NCI-H526 treated with DMSO at 0.1 percent for 48 hours (cell line): ENCODE data around the gene HOPX.
"Not testable (repeated sequence)": the region's sequence is repeated elsewhere in the genome, so short reads cannot be mapped to it uniquely, and the experiment has no call there.

ENCODE experiments used
- DNase-seq: peaks from one replicate; lab custom pipeline; 2025; lab: John Stamatoyannopoulos, UW

HOPX gene

GRCh38 chr4:56654238-56654632 lies 26.9 kb downstream of the HOPX start:
- no peak for DNase-seq

- DNase-seq, result no peak
Observed at GRCh38 chr4:56653461-56654237, 27.4 kb downstream of the HOPX start.

GRCh38 chr4:56652196-56652595 lies 28.9 kb downstream of the HOPX start:
- no peak for DNase-seq

DNA sequence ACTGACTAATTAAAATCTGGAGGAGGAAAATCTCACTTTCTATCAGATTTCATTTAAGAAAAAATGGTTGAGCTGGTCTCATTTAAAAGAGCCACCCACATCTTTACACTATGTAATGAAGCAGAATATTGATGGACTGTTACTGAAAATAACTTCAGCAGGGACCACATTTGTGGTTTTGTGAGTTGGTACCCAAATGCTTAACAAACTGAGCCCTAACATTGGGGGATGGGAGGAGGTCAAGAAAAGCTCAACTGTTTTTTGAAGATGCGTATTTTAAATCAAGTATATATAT lies 30.1 kb downstream of the HOPX start:
- DNase-seq, result no peak

GRCh38 chr4:56650262-56651055 lies 30.6 kb downstream of the HOPX start:
- no peak for DNase-seq

DNA sequence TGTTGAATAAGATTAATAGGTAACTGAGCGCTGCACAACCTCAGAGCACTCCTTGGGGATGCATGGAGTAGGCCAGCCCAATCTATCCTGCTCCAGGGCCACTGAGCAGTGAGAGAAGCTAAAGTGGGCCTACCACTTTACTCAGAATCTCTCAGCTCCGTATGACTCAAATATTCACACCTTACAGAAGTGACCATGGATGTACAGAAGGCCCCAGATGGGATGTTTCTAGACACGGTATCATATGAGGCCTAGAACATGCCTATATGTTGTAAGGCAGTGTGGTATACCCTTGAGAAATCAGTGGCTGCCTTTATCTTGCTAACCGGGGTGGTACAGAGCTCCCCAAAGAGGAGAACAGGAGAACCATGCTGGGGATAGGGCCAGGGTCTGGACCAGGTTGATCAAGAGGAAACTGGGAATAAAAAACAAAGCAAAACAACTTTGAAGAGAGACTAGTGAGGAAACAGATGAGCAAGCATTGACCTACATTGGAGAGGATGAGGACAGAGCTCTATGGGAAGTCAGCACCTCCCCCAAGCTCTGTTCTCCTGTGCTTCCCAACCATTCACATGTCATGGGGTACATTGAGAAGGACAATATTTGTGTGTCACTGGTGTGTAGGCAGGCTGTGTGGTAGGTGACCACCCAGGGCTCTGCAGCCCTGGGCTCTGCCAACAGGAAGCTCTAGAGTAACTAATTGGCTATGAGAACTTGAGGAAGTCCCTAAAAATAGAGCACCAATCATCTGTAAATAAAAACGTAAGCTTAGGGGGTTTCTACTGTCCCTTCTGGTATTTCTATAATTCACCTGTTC lies 31.4 kb downstream of the HOPX start:
- no peak for DNase-seq

DNA sequence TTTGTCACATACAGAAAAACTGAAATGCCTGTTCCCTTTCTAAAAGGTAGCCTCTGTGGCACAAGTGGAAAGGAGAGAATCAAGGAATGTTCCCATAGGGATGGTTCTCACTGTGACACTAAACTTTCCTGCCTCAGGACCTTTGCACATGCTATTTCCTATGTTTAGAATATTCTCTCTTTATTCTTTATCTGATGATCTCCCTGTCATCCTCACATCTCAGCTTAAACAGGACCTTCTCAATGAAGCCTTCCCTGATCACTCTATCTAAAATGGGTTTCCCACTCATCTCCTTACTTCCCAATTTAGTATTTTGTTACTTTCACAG lies 32.3 kb downstream of the HOPX start:
- no peak for DNase-seq

DNA sequence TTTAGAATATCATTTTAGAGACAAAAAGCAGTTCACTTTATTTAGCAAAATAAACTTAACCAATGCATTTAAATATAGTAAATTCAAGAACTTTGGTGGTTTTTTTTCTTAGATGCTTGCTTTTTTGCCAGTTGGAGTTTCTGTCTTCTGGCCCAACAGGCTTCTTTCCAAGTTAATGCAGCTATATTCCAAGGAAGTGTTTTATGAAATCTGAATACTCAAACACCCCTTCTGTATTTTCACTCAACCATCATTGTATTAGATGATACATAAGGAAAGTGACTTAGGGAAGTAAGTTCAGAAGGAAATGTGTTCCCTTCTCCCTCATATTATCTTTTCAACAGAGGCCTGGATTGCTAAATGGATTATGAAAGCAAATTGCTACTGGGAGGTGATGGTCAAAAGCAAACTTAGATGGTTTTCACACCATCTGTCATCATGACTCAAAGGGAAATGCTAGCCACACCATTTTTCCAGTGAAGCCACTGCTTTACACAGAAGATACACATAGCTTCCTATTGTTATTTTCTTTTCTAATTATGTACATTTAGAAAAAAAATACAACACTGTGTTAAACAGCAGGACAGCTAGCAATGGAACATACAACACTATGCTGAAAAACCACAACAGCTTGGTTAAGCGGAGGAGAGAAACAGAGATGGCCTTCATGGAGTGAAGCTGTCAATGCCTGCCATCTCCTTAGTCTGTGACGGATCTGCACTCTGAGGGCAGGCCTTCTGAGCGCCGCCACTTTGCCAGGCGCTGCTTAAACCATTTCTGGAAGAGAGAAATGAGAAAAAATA lies 32.9 kb downstream of the HOPX start:
- no peak for DNase-seq

- no peak for DNase-seq
Observed at GRCh38 chr4:56646341-56646740, 34.8 kb downstream of the HOPX start.

GRCh38 chr4:56643596-56643995 lies 37.5 kb downstream of the HOPX start:
- DNase-seq, result no peak

GRCh38 chr4:56641494-56642051 lies 39.5 kb downstream of the HOPX start:
- no peak for DNase-seq

DNA sequence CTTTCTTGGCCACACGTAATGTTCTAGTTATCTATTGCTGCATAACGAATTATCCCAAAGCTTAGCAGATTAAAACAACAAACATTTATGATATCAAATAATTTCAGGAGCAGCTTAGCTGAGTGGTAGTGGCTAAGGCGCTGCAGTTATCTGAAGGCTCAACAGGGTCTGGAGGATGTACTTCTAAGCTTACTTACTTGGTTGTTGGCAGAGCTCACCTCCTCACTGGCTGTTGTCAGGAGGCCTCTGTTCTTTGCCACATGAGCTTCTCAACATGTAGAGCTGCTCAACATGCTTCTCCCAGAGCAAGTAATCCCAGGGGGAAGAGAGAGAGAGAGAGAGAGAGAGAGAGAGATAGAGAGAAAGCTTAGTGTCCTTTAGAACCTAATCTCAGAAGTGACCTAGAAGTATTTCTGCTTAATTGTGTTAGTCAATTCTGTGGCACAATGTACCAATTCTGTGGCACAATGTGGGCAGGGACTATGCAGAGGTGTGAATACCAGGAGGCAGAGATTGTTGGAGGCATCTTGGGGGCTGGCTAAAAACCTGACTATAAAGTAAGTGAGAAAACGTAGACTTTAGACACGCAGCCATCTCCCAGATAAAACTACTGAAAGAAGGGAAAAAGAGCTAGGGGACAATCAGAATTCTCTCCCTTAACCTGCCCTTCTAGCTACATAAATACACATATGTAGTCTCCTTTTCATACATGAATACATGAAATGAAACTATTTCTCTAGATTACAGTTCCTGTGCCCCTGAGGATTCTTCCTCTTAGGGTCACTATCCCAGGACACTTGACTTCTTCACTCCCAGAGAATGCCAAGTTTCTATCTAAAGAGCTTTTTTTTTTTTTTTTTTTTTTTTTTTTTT lies 40.2 kb downstream of the HOPX start:
- DNase-seq, result no peak

DNA sequence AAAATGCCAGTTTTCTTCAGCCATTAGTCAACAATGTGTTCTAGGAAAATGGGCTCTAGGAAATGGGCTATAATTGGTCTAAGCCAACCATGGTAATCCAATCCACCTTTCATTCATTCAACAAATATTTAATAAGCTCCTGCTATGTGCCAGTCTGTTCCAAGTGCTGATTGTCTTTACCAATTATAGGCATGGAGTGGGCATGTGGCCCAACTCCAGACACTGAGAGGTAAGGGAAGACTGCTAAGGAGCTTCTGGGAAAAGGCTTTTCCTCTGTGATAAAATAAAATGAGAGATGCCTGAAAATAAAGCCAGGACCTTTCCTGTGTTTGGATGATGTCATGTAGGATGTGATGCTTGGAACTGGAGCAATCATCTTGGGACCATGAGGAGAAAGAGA lies 43.3 kb downstream of the HOPX start:
- no peak for DNase-seq

GRCh38 chr4:56637154-56637553 lies 43.9 kb downstream of the HOPX start:
- no peak for DNase-seq

DNA sequence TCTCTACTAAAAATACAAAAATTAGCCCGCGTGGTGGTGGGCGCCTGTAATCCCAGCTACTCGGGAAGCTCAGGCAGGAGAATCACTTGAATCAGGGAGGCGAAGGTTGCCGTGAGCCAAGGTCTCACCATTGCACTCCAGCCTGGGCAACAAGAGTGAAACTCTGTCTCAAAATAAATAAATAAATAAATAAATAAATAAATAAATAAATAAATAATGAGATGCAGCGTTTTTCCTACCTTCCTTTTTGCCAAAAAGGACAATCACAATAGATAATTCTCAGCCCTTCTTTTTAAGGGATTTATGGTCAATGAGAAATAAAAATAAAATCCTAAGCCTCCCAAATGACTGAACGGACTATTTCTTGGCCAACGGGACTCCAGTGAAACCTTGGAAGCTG lies 46.1 kb downstream of the HOPX start:
- DNase-seq, result not testable (repeated sequence)

DNA sequence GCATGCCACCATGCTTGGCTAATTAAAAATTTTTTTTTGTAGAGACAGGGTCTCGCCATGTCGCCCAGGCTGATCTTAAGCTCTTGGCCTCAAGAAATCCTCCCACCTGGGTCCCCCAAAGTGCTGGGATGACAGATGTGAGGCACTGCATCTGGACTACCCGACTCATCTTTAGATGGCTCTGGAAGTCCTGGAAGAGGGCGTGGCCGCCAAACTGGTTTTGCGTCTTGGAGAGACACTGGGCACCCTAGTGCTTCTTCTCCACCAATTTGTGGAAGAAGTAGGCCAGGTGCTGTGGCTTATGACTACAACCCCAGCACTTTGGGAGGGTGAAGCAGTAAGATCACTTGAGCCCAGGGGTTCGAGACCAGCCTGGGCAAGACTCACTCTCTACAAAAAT lies 47.6 kb downstream of the HOPX start:
- no peak for DNase-seq

DNA sequence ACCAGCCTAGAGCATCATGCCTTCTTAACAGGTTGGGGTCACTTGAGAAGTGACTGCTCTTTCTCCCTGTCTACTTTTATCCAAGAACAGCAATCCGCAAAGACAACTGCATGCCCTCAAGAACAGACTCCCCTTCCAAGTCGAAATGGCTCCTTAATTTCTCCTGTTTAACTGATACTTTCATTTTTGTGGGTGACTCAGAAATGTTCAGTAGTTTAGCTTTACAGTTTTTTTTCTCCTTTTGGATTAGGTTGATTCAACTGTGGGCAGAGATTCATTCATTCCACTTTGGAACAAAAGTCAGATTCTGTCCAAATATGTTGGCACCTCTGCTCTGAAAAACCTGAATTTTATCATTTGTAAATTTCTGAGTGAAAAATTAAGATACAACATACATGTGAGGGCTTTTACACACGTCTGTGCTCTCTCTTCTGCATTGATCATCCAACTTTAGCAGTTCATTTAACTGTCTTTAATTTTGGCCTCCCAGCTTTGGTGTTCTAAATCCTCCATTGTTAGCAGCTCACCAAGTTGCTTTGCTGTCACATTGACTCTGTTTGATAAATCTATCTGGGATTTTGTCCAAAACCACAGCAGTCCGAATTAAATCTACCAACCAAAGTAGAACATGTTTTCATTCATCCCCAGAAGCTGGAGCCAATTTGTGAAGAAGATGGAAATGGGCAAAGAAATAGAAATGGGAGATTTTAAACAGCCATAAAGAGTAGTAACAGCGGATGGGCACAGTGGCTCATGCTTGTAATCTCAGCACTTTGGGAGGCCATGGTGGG lies 50.0 kb downstream of the HOPX start:
- DNase-seq, result no peak

- no peak for DNase-seq
Observed at GRCh38 chr4:56628592-56628991, 52.5 kb downstream of the HOPX start.

DNA sequence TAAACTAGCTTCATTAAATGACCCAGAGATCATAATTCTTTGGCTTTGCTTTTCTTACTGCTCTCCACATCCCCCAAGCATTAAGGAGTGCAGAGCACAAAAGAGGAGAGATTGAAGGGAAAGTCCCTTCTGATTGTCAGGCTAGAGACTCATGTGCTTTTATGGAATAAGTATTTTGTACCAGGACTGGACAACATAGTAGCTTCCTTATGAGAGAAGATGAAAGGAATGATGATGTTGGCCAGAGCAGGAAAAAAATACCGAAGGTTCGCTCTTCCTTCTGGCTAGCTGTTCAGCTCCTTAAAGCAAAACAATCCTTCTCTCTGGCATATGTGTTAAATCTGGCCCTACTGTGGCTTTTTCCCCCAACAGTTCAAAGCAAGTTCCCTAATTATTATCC lies 53.1 kb downstream of the HOPX start:
- no peak for DNase-seq

DNA sequence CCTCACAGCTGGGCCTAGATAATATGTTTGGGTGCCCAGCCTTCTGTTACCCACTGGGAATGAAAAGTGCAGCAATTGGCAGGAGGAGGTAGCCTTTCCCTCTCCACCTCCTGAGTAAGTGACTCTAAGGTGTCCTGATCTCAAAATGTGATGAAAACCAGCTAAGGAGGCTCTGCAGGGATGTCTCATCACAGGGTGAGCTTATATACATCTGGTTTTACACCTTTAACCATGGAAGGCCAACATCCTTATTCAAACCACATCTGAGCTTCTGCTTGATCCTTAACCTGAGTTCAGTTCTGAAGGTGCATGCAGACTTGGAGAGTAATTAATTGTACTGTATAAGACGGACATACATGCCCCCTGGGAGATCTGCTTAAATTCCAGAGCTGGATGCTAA lies 53.7 kb downstream of the HOPX start:
- no peak for DNase-seq
